Endodermal cell (in vitro differentiated cells): ENCODE measurements around the gene SPATA20. TPM values are rescaled to one million over a fixed set of nuclear protein-coding genes. Genes with fewer than 3 reads are reported as not detected.

Source experiments
- DNase-seq: peaks from one replicate; pipeline ENCODE4 v3.0.0-alpha.2; 2017
- H3K27ac ChIP-seq: 2 replicates; pipeline ENCODE4 v1.5.1; 2013; ENCODE audit warnings: mild to moderate bottlenecking, low read depth, low read length, moderate library complexity
- H3K27me3 ChIP-seq: 2 replicates; pipeline ENCODE4 v1.6.1; 2013; ENCODE audit warnings: mild to moderate bottlenecking, low read length, moderate library complexity; ENCODE audit not compliant: insufficient read depth, control insufficient read depth, poor library complexity, severe bottlenecking
- H3K36me3 ChIP-seq: 2 replicates; pipeline ENCODE4 v1.7.0; 2013; ENCODE audit warnings: mild to moderate bottlenecking, low read length, moderate library complexity; ENCODE audit not compliant: control insufficient read depth, insufficient read depth
- H3K4me1 ChIP-seq: one replicate; pipeline ENCODE4 v1.7.0; 2013; ENCODE audit warnings: low read length; ENCODE audit not compliant: control insufficient read depth, insufficient read depth
- H3K4me3 ChIP-seq: 2 replicates; pipeline ENCODE4 v1.5.1; 2013; ENCODE audit warnings: mild to moderate bottlenecking, low read length, moderate library complexity
- H3K9ac ChIP-seq: 2 replicates; pipeline ENCODE4 v1.6.1; 2013; ENCODE audit warnings: mild to moderate bottlenecking, low read length, moderate library complexity; ENCODE audit not compliant: poor library complexity, severe bottlenecking; ENCODE audit errors: extremely low read depth
- H3K9me3 ChIP-seq: 2 replicates; pipeline ENCODE4 v1.6.1; 2013; ENCODE audit warnings: mild to moderate bottlenecking, low read length, moderate library complexity; ENCODE audit not compliant: control insufficient read depth
- H3K27ac Mint-ChIP-seq: 2 replicates; pipeline ENCODE4 v1.8.0; 2020; ENCODE audit warnings: mixed read lengths
- H3K27me3 Mint-ChIP-seq: 2 replicates; pipeline ENCODE4 v1.8.0; 2021; ENCODE audit warnings: mild to moderate bottlenecking, mixed read lengths; ENCODE audit not compliant: insufficient read depth
- H3K36me3 Mint-ChIP-seq: 2 replicates; pipeline ENCODE4 v1.8.0; 2020; ENCODE audit warnings: low read depth, mixed read lengths
- H3K4me1 Mint-ChIP-seq: 2 replicates; pipeline ENCODE4 v1.8.0; 2020; ENCODE audit warnings: mixed read lengths
- H3K4me3 Mint-ChIP-seq: 2 replicates; pipeline ENCODE4 v1.8.0; 2020; ENCODE audit warnings: mild to moderate bottlenecking, moderate library complexity, mixed read lengths
- H3K9me3 Mint-ChIP-seq: 2 replicates; pipeline ENCODE4 v1.8.0; 2020; ENCODE audit warnings: mild to moderate bottlenecking, mixed read lengths
- WGBS, 2 experiments: methylation state at CpG; one replicate each; pipeline versions ENCODE4 v1.1.5 to v1.1.7; 2013; ENCODE audit warnings: missing lambda C conversion rate in 2 of 2, mixed read lengths in 1 of 2; ENCODE audit not compliant: insufficient coverage in 1 of 2, insufficient read length in 1 of 2; 5-methylcytosine and 5-hydroxymethylcytosine counted together
- total RNA-seq, 2 donors: library from RNA; stranded (reverse); fragmentation: NEBNext Ultra II Directional in 1 of 2; extraction: Animal tissue kit (Norgen Biotek cat#: 25700) in 1 of 2; gene quantifications; 2 replicates in 1 of 2; 3 replicates in 1 of 2; pipeline ENCODE4 v1.2.1, GENCODE V29; 2021
- TF ChIP-seq, protein P1 (sequence below): fragments of 200-600 bp; sonication (generic); conservative IDR thresholded peaks from 2 replicates; pipeline ENCODE4 v1.5.0; 2021; ENCODE audit warnings: antibody characterized with exemption, mild to moderate bottlenecking

The SPATA20 gene
- total RNA-seq, 2 donors from 2014 or later = 40.4 to 40.5 TPM

DNA sequence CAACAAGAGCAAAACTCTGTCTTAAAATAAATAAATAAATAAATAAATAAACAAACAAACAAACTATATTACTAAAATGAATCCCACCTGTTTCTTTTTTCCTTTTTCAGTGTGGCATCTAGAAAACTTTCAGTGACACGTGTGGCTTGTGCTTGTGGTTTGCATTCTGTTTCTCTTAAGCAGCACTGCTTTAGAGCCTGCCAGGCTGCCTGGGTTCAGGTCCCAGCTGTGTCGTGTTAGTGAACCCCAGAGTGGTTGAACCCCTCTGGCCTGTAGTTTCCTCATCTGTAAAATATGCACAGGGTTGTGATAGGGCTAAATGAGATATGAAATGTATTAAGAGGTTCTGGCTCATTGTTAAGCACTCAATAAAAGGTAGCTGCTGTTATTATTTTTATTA lies 26.5 kb upstream of the SPATA20 start:
- no peaks in the 10 kb centered on the region for H3K27me3 ChIP-seq
- no peak overlapping the region for H3K4me3 ChIP-seq
- H3K36me3 Mint-ChIP-seq = no peaks in the 10 kb centered on the region
- no peaks in the 10 kb centered on the region for H3K4me1 ChIP-seq
- WGBS, 2 experiments = 91 to 100% methylated on average over 2 of the region's 2 CpGs
- H3K9ac ChIP-seq = no peak overlapping the region
- TF ChIP-seq, protein P1, sequence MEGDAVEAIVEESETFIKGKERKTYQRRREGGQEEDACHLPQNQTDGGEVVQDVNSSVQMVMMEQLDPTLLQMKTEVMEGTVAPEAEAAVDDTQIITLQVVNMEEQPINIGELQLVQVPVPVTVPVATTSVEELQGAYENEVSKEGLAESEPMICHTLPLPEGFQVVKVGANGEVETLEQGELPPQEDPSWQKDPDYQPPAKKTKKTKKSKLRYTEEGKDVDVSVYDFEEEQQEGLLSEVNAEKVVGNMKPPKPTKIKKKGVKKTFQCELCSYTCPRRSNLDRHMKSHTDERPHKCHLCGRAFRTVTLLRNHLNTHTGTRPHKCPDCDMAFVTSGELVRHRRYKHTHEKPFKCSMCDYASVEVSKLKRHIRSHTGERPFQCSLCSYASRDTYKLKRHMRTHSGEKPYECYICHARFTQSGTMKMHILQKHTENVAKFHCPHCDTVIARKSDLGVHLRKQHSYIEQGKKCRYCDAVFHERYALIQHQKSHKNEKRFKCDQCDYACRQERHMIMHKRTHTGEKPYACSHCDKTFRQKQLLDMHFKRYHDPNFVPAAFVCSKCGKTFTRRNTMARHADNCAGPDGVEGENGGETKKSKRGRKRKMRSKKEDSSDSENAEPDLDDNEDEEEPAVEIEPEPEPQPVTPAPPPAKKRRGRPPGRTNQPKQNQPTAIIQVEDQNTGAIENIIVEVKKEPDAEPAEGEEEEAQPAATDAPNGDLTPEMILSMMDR = no peak
- DNase-seq = no peak
- H3K4me3 Mint-ChIP-seq = no peak overlapping the region
- H3K27me3 Mint-ChIP-seq = peaks cover 6% of the 10 kb centered on the region
- H3K9me3 Mint-ChIP-seq = no peaks in the 10 kb centered on the region
- no peaks in the 10 kb centered on the region for H3K9me3 ChIP-seq
- H3K27ac ChIP-seq = no peak overlapping the region
- H3K27ac Mint-ChIP-seq = no peak overlapping the region
- peaks cover 6% of the 10 kb centered on the region for H3K4me1 Mint-ChIP-seq
- no peaks in the 10 kb centered on the region for H3K36me3 ChIP-seq

DNA sequence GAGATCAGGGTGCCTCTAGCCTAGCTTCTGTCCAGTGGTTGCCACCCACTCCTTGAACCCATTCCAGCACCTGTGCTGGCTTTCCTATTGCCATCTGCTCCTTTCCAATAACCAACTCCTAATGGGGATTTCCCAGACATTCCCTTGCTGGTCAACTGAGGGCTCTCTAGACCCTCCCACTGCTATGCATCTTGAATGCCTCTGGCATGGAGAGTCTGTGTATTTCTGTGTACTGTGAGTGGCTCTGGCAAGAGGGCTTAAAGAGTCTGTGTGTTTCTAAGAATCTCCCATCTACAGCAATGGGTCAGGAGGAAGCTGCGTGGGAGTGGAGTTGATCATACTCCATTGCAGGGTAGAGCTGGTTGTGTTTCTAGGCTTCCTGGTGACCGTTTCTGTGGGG lies 25.5 kb upstream of the SPATA20 start:
- H3K27me3 ChIP-seq = no peaks in the 10 kb centered on the region
- TF ChIP-seq, protein P1 = no peak
- H3K9me3 ChIP-seq = no peaks in the 10 kb centered on the region
- Mint-ChIP-seq H3K36me3 (no peaks in the 10 kb centered on the region), H3K27me3 (peaks cover 5% of the 10 kb centered on the region), H3K27ac (no peak overlapping the region), H3K4me3 (no peak overlapping the region), H3K4me1 (peaks cover 6% of the 10 kb centered on the region), H3K9me3 (no peaks in the 10 kb centered on the region)
- DNase-seq = no peak
- H3K4me3 ChIP-seq = no peak overlapping the region
- 88 to 91% methylated on average over 1 to 2 of the region's 2 CpGs for WGBS, 2 experiments
- H3K9ac ChIP-seq = no peak overlapping the region
- H3K4me1 ChIP-seq = no peaks in the 10 kb centered on the region
- H3K36me3 ChIP-seq = no peaks in the 10 kb centered on the region
- no peak overlapping the region for H3K27ac ChIP-seq

DNA sequence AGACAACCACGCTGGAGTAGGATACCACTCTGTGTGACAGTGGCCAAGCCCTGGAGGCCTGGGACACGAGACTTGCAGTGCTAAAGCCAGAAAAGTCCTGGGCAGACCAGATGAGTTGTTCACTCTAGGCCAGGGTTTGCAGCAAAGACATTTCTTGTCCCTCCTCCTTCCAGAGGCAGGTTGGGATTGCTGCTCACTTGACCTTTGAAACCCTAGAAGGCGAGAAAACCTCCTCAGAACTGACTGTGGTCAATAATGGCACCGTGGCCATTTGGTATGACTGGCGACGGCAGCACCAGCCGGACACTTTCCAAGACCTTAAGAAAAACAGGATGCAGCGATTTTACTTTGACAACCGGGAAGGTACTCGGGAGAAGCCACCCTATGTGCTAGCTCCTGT lies 24.2 kb upstream of the SPATA20 start:
- Histone ChIP-seq H3K27ac (no peak overlapping the region), H3K27me3 (no peaks in the 10 kb centered on the region), H3K4me3 (no peak overlapping the region), H3K36me3 (no peaks in the 10 kb centered on the region), H3K4me1 (no peaks in the 10 kb centered on the region), H3K9me3 (no peaks in the 10 kb centered on the region), H3K9ac (no peak overlapping the region)
- Mint-ChIP-seq H3K9me3 (no peaks in the 10 kb centered on the region), H3K27me3 (peaks cover 2% of the 10 kb centered on the region), H3K4me1 (peaks cover 6% of the 10 kb centered on the region), H3K27ac (peak overlapping the region; percentile 74), H3K4me3 (no peak overlapping the region), H3K36me3 (no peaks in the 10 kb centered on the region)
- DNase-seq = no peak
- WGBS, 2 experiments = 93 to 96% methylated on average over 10 of the region's 10 CpGs
- TF ChIP-seq, protein P1 = no peak
